GM18498 (cell line): Measurements from ENCODE around the gene DOCK4.

Experiments
- ATAC-seq: cut with Tn5 transposase; IDR thresholded peaks from one replicate; pipeline ENCODE4 v1.9.1; 2021; ENCODE audit warnings: mild to moderate bottlenecking, moderate library complexity; ENCODE audit not compliant: unreplicated experiment

Gene DOCK4

GRCh38 chr7:111834367-111834766, 371.8 kb downstream of the DOCK4 start:
- ATAC-seq, result no peak

DNA sequence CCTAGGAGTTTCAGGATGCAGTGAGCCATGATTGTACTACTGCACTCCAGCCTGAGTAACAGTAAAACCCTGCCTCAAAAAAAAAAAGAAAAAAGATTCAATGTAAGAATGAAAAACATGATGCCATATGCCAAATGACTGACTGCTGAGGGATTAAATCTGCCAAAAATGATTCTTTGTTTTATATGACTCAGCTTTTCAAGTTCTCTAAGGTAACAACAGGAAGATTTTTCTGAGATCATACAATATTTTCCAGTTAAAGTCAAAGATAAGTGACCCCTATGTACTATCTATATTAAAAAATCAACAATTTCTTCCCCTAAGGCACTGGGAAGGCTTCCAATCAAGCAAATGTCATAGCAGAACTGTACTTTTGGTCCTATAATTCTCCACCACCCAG, 372.7 kb downstream of the DOCK4 start:
- no peak for ATAC-seq

DNA sequence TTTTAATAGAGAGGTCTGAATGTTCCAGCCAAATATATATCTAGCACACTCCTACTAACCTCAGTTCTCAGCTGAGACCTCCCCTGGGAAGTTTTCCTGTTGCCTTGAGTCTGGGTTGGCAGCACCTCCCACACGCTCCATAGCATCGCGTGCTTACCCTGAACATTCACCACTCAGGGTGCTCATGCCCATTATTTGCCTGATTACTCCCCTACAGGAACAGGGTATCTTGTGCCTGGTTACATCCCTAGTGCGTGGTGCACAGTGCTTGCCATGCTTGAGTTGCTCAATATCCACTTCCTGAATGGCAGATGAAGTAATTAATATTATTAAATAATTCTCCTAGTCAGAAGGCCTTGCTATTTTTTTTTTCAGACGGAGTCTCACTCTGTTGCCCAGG, 374.0 kb downstream of the DOCK4 start:
- no peak for ATAC-seq

- no peak for ATAC-seq
Observed at GRCh38 chr7:111829221-111829620, 377.0 kb downstream of the DOCK4 start.

GRCh38 chr7:111827863-111828504, 378.2 kb downstream of the DOCK4 start:
- no peak for ATAC-seq

DNA sequence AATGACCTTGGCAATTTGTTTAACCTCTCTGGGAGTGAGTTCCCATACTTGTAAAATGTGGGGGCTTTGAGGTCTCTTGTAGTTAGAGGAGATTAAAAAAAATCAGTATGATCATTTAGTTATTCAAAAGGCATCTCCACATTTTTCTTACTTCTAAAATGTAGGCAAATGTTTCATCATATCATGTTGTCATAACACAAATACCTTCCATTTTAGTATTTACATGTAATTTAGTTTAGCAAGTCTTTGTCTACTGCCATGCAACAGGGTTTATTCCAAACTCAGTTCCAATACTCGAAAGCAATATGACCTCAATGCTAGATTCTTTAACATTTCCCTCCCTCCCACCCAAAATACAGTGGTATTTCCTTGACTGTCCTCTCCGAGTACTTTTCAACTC, 381.2 kb downstream of the DOCK4 start:
- ATAC-seq, result no peak

DNA sequence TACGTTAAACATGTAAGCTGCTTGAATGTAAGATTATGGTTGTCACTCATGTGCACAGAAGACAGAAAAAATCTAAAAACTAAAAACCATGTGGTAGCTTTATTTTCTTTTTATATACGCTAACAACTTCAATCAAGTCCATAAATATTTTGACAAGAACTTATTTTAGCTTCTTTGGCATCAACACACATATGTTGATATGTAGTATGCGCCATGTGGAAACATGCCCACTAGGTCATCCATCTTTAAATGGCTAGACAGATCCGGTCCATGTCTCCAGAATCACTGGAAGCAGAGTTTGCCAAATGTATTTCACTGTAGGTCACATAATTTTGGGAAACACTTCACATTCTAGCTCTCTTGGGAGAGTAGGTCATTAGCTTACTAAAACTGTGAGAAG, 382.4 kb downstream of the DOCK4 start:
- ATAC-seq, result no peak

GRCh38 chr7:111821046-111821445, 385.2 kb downstream of the DOCK4 start:
- no peak for ATAC-seq

- ATAC-seq, result no peak
Observed at GRCh38 chr7:111820621-111821020, 385.6 kb downstream of the DOCK4 start.

- no peak for ATAC-seq
Observed at GRCh38 chr7:111820121-111820520, 386.1 kb downstream of the DOCK4 start.

DNA sequence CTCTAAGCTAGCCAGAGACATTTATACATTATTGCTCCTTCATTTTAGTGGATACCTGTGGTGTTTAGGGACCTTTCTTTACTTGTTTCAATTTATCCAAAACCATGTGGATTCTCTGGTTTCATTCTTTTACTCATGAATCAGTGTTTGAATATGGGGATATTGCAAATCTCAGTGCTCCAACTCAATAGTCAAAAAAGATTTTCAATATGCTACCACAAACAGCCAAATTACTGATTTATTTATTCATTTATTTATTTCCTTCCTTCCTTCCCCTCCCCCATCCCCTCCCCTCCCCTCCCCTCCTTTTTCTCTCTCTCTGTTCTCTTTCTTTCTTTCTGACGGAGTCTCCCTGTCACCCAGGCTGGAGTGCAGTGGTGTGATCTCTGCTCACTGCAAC, 390.8 kb downstream of the DOCK4 start:
- ATAC-seq, result no peak

DNA sequence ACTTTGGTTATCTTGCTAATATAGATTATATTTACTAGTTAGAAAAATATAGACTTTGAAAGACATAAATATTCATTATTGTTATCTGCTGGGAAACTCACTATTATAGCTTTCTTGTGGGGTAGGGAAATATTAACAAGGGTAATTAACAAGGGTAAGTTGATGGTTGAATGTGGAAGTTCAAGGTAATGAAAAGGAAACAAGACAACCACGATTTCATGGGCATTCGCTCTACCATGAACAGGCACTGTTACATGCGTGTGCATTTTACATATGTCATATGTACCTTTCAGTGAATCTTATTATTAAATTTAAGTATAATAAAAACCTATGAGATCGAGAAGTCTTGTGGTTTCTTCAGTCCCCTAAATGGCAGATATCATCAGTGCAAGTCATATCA, 392.9 kb downstream of the DOCK4 start:
- ATAC-seq, result no peak

DNA sequence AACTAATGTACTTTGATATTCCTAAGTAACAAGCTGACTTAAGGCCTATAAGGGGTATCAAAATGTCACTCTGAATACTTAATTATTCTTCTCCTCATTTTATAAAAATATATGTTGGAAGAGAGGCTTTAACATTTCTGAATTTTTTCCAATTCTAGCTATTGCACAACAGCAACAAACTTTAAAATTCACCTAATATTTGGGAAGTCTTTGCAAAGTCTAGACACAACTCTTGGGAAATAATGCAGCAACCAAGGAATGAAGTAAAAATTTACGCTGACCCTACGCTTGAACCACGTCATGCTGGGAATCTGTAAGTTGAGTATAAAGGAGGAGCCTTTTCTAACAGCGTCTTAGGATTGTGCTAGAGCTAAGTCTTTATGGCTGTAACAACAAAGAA, 400.0 kb downstream of the DOCK4 start:
- no peak for ATAC-seq

- no peak for ATAC-seq
Observed at GRCh38 chr7:111803015-111803758, 403.0 kb downstream of the DOCK4 start.

GRCh38 chr7:111802194-111802772, 403.9 kb downstream of the DOCK4 start:
- ATAC-seq, result no peak

GRCh38 chr7:111801277-111801676, 404.9 kb downstream of the DOCK4 start:
- ATAC-seq, result no peak

- ATAC-seq, result no peak
Observed at GRCh38 chr7:111796671-111797070, 409.5 kb downstream of the DOCK4 start.

- ATAC-seq, result no peak
Observed at GRCh38 chr7:111789870-111790269, 416.3 kb downstream of the DOCK4 start.

DNA sequence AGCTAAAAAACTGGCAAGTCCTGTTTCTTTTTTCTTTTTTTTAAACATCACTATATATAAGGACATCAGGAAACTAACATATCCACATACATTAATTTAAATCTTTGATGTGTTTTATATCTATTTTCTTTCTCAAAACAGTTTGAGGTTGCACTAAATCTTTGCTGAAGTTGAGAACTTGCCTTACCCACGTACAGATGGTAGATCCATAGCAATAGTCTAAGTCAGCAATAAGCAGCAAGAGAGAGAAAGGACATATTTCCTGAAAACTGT, 417.2 kb downstream of the DOCK4 start:
- ATAC-seq, result no peak

GRCh38 chr7:111788286-111789047, 417.7 kb downstream of the DOCK4 start:
- ATAC-seq, result no peak

GRCh38 chr7:111787741-111788140, 418.5 kb downstream of the DOCK4 start:
- no peak for ATAC-seq

DNA sequence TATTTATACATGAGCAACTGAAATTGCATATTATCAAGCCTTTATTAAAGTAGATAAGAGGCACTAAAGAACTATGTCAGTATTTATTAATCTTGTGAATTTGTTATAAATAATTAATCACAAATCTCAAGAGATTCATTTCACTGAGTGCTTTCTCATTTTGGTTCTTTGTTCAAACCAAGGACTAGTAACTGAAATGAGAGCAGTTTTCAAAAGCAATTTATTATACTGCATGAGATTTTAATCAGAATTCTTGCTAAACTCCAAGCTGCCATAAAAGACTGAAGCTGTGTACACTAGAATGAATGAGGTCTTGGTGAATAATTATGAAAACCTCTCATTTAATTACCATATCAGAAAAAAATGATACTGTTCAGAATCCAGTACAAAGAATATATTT, 419.1 kb downstream of the DOCK4 start:
- no peak for ATAC-seq
